Endothelial cell of umbilical vein (primary cell): Measurements from ENCODE around the gene KIF6. TPM values are rescaled to one million over a fixed set of nuclear protein-coding genes. Genes with fewer than 3 reads are reported as not detected.

ENCODE experiments used
- BruUV-seq: library from RNA; stranded (reverse); fragments of 400-500 nt; replicated peaks from 2 replicates; lab custom pipeline; 2021; lab: Mats Ljungman, UMichigan
- CTCF ChIA-PET: fragments of 300-600, 350-600 bp; sonication (Branson Sonifier 250); formaldehyde crosslinking; loops from one replicate; lab custom pipeline; 2021; ENCODE audit warnings: antibody characterized with exemption, inconsistent platforms; lab: Charles Lee
- POLR2A ChIA-PET: fragments of 300-600, 350-600 bp; sonication (Branson Sonifier 250); formaldehyde crosslinking; loops from one replicate; lab custom pipeline; 2021; ENCODE audit warnings: antibody characterized with exemption, inconsistent platforms; lab: Charles Lee
- DNase-seq: peaks from one replicate; pipeline ENCODE4 v3.0.0-alpha.2; 2011; ENCODE audit warnings: low read depth, low spot score
- FAIRE-seq: peaks from 2 replicates; lab custom pipeline; 2011; peaks lifted over from hg19 to GRCh38; lab: Jason Lieb, UNC
- H2AFZ ChIP-seq: 2 replicates; pipeline ENCODE4 v1.6.0; 2012; ENCODE audit warnings: low read depth, low read length, control low read depth, inconsistent platforms
- H3K27ac ChIP-seq: 2 replicates; pipeline ENCODE4 v1.5.1; 2011; ENCODE audit warnings: low read depth, mild to moderate bottlenecking, control low read depth, low read length, moderate library complexity; ENCODE audit not compliant: insufficient read depth
- H3K27me3 ChIP-seq, 2 experiments: 2 replicates each; pipeline versions ENCODE4 v1.6.0 to v1.6.1; 2011; ENCODE audit warnings: low read length in 2 of 2, mixed read lengths in 1 of 2; ENCODE audit not compliant: control insufficient read depth in 2 of 2, insufficient read depth in 2 of 2
- H3K36me3 ChIP-seq, 2 experiments: 2 replicates in 1 of 2; 3 replicates in 1 of 2; pipeline ENCODE4 v1.5.1; 2011; ENCODE audit warnings: low read length in 2 of 2, mild to moderate bottlenecking in 1 of 2, moderate library complexity in 1 of 2; ENCODE audit not compliant: control insufficient read depth in 2 of 2, insufficient read depth in 2 of 2; ENCODE audit errors: extremely low read depth in 1 of 2
- H3K4me1 ChIP-seq: 3 replicates; pipeline ENCODE4 v1.5.1; 2011; ENCODE audit warnings: mild to moderate bottlenecking, low read length; ENCODE audit not compliant: control insufficient read depth, insufficient read depth; ENCODE audit errors: extremely low read depth
- H3K4me2 ChIP-seq: 2 replicates; pipeline ENCODE4 v1.6.1; 2011; ENCODE audit warnings: low read length, control low read depth, mixed read lengths; ENCODE audit not compliant: insufficient read depth
- H3K4me3 ChIP-seq, 3 experiments: fragments of 200-600 bp in 1 of 3; sonication (generic), shearing (Covaris generic) in 1 of 3; replicated peaks in 1 of 3; 2 replicates each; pipeline ENCODE4 v1.5.1; 2011 to 2016; ENCODE audit warnings: control low read depth in 3 of 3, low read length in 3 of 3, mild to moderate bottlenecking in 2 of 3, inconsistent platforms in 1 of 3, low read depth in 1 of 3, moderate library complexity in 1 of 3; ENCODE audit not compliant: insufficient read depth in 1 of 3
- H3K79me2 ChIP-seq: 2 replicates; pipeline ENCODE4 v1.6.0; 2012; ENCODE audit warnings: low read length, inconsistent platforms; ENCODE audit not compliant: control insufficient read depth, insufficient read depth
- H3K9ac ChIP-seq: replicated peaks from 2 replicates; pipeline ENCODE3; 2011; ENCODE audit warnings: low read length, control low read depth; ENCODE audit not compliant: insufficient read depth; ENCODE audit errors: extremely low read depth
- H3K9me1 ChIP-seq: replicated peaks from 3 replicates; pipeline ENCODE4 v1.6.0; 2011; ENCODE audit warnings: mild to moderate bottlenecking, low read length; ENCODE audit not compliant: control insufficient read depth, insufficient read depth; ENCODE audit errors: extremely low read depth
- H3K9me3 ChIP-seq: replicated peaks from 2 replicates; pipeline ENCODE4 v1.5.1; 2012; ENCODE audit warnings: low read length, inconsistent platforms; ENCODE audit not compliant: control insufficient read depth, insufficient read depth
- H4K20me1 ChIP-seq: replicated peaks from 2 replicates; pipeline ENCODE3; 2011; ENCODE audit warnings: mild to moderate bottlenecking, low read length; ENCODE audit not compliant: control insufficient read depth, insufficient read depth; ENCODE audit errors: extremely low read depth
- CTCF ChIP-seq, 2 donors: IDR thresholded peaks; 1 replicate in 1 of 2; 2 replicates in 1 of 2; pipeline ENCODE4 v1.5.1; 2011; ENCODE audit warnings: low read length in 2 of 2, mild to moderate bottlenecking in 2 of 2, moderate library complexity in 2 of 2, control low read depth in 1 of 2, inconsistent platforms in 1 of 2, low read depth in 1 of 2; ENCODE audit not compliant: insufficient read depth in 1 of 2; ENCODE audit errors: extremely low read depth in 1 of 2
- EZH2 ChIP-seq: IDR thresholded peaks from 2 replicates; pipeline ENCODE4 v1.6.1; 2012; ENCODE audit warnings: borderline replicate concordance, low read depth, mild to moderate bottlenecking, moderate library complexity, low read length, inconsistent platforms; ENCODE audit not compliant: severe bottlenecking
- FOS ChIP-seq: IDR thresholded peaks from 2 replicates; pipeline ENCODE4 v1.6.1; 2011; ENCODE audit warnings: mild to moderate bottlenecking, low read length, moderate library complexity, borderline replicate concordance; ENCODE audit not compliant: insufficient read depth
- GATA2 ChIP-seq: IDR thresholded peaks from 2 replicates; pipeline ENCODE4 v1.7.0; 2011; ENCODE audit warnings: low read depth, mild to moderate bottlenecking, moderate library complexity, mixed read lengths, low read length; ENCODE audit not compliant: insufficient read length, insufficient read depth
- JUN ChIP-seq: IDR thresholded peaks from 2 replicates; pipeline ENCODE4 v1.6.1; 2011; ENCODE audit warnings: borderline replicate concordance, low read depth; ENCODE audit not compliant: insufficient read length, insufficient read depth
- MYC ChIP-seq: IDR thresholded peaks from one replicate; pipeline ENCODE4 v1.6.1; 2011; ENCODE audit warnings: mild to moderate bottlenecking, low read depth, low read length
- POLR2A ChIP-seq: IDR thresholded peaks from 2 replicates; pipeline ENCODE4 v1.6.1; 2012; ENCODE audit warnings: low read depth, mild to moderate bottlenecking, control low read depth, low read length
- POLR2AphosphoS5 ChIP-seq: IDR thresholded peaks from 2 replicates; pipeline ENCODE4 v1.6.1; 2012; ENCODE audit warnings: low read depth, mild to moderate bottlenecking, control low read depth, low read length, moderate library complexity; ENCODE audit not compliant: insufficient read depth
- dilution Hi-C: fragments of 300-500 bp; cut with MboI; formaldehyde crosslinking; loops from one replicate; pipeline ENCODE4 v1.15.0; 2019; ENCODE audit warnings: low sequenced_read_pairs; ENCODE audit not compliant: extremely low pct_ligation_motif_present
- intact Hi-C: fragments of 100-400 bp; cut with micrococcal nuclease; formaldehyde crosslinking; loops from one replicate; pipeline ENCODE4 v1.10.0; 2022
- polyA plus RNA-seq, 4 experiments: library from polyadenylated mRNA; depleted of rRNA in 3 of 4; stranded (reverse) in 3 of 4; unstranded in 1 of 4; fragments of >200 nt; gene quantifications; 2 replicates each; pipeline versions ENCODE4 v1.2.1 to v1.2.3, GENCODE V29; 2011 to 2012; ENCODE audit warnings: missing spikeins in 1 of 4
- total RNA-seq: library from RNA; stranded (reverse); gene quantifications from 2 replicates; pipeline ENCODE4 v1.2.3, GENCODE V29; 2021
- TF ChIP-seq, protein P1 (sequence below): IDR thresholded peaks from 2 replicates; pipeline ENCODE4 v1.6.1; 2011; ENCODE audit not compliant: insufficient read depth, insufficient read length

Gene KIF6
- total and polyA plus RNA-seq, 2 donors (not counting 3 experiments of a cell fraction or from before 2014, with no cell fraction given): not detected

DNA sequence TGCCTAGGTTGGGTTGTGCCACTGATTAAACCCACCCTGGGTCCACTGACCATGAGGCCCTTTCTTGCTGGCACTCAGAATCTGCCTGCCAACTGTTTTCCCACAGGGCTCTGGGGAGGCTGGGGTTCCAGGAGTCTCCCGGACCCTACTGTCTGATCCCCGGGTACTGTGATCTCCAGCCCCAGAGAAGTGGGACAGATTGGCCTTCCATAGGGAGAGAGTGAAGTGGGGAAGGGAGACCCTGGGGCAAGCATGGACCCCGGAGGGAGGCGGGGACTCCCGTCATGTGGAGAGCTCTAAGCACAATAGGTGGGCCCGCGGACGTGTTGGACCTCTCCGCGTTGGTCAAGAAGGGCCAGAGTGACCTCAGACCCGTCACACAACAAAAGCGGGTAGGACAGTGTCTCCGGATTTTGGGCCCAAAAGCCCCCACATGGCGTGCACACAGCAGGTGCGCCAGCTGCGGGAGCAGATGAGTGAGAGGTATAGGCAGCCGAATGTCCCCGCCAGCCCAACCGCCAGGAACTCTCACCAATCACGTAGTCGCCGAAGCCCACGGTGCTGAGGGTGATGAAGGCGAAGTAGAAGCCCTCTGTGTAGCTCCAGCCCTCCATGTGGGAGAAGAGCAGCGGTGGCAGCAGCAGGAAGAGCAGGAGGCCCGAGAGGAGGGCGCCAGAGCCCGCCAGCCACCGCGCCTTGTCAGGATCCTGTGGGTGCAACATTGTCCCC is 421.6 kb downstream of the KIF6 start:
- Histone ChIP-seq H3K4me3 (no peak overlapping the region), H3K4me2 (no peak overlapping the region), H4K20me1 (no peaks in the 10 kb centered on the region), H3K27ac (no peak overlapping the region), H3K36me3 (no peaks in the 10 kb centered on the region), H3K4me1 (no peaks in the 10 kb centered on the region), H2AFZ (peak overlapping the region; percentile 90), H3K9ac (no peak overlapping the region), H3K27me3 (no peaks in the 10 kb centered on the region), H3K9me1 (no peaks in the 10 kb centered on the region), H3K79me2 (no peaks in the 10 kb centered on the region), H3K9me3 (no peaks in the 10 kb centered on the region)
- no peak for FAIRE-seq
- no peak for DNase-seq
- no TSS peak for BruUV-seq
- TF ChIP-seq MYC (no peak), CTCF (IDR thresholded peaks at IDR 0.05; ENCODE audit: extremely low read depth in 1 of 2, insufficient read depth in 1 of 2, low read depth in 1 of 2, low read length in 2 of 2) (no peak), JUN (no peak), POLR2AphosphoS5 (no peak), POLR2A (no peak), EZH2 (no peak), GATA2 (no peak), FOS (no peak)
- TF ChIP-seq, protein P1, sequence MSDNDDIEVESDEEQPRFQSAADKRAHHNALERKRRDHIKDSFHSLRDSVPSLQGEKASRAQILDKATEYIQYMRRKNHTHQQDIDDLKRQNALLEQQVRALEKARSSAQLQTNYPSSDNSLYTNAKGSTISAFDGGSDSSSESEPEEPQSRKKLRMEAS: no peak
- intact Hi-C loops: loop anchor here (1.0 to 2.0 kb wide), 5 partner anchors 137 to 431 kb away; no protein-coding TSS in a partner anchor
- ChIA-PET POLR2A (interaction anchor here (0.7 kb wide), 1 partner anchor 285 kb away, joined by 3 read pairs; no protein-coding TSS in a partner anchor), CTCF (interaction anchor here (0.8 to 14.2 kb wide), 28 partner anchors 12 to 490 kb away, joined by 3 to 223 read pairs (median 4); partner anchors contain the start of gene SAYSD1)
- dilution Hi-C loops: no loop called here
